Renal pelvis (tissue), 4 donors: ENCODE data around the gene CCT7. TPM values are rescaled to one million over a fixed set of nuclear protein-coding genes. Genes with fewer than 3 reads are reported as not detected.

Experiments used
- DNase-seq: peaks from one replicate; pipeline ENCODE4 v3.0.0-alpha.2; 2013
- polyA plus RNA-seq, 3 donors: library from polyadenylated mRNA; unstranded; fragments of 120-200 nt; gene quantifications; one replicate each; pipeline ENCODE4 v1.2.1, GENCODE V29; 2013; ENCODE audit not compliant: insufficient read length in 3 of 3

CCT7 gene
- polyA plus RNA-seq, 3 donors: 247 to 268 (median 249) TPM

DNA sequence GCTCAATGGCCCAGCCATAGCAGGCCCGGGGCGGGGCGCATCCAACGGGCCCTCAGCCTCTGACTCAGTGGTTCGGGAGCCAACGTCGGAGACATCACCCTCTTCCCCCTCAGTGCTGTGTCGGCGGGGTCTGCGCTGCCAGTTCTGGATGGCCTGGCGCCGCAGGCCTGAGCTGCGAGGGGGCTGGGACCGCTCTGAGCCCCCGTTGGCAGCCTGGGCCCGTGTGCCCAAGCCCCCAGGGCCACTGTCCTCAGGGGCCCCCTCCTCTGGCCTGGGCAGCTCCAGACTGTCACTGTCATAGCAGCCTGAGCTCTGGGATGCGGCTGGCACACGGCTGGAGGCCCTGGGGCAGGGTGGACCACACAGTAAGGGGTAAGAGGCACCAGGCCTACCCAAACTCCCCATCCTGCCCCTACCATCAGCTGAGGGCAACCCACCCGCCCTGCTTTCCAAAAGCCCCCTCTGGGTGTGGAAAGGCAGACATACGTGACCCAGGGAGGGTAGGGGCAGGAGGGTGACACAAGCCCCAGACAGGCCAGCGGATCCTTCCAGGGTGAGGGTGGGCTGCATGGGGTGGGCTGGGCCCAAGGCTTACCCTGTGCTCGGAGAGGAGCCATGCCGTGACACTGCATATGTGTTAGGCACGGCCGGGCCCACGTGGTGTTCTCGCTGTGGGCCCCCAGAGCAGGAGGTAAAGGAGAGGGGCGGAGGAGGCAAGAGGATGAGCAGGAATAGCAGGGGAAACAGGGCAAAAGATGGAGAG is 31.4 kb downstream of the CCT7 start:
- no peak for DNase-seq

DNA sequence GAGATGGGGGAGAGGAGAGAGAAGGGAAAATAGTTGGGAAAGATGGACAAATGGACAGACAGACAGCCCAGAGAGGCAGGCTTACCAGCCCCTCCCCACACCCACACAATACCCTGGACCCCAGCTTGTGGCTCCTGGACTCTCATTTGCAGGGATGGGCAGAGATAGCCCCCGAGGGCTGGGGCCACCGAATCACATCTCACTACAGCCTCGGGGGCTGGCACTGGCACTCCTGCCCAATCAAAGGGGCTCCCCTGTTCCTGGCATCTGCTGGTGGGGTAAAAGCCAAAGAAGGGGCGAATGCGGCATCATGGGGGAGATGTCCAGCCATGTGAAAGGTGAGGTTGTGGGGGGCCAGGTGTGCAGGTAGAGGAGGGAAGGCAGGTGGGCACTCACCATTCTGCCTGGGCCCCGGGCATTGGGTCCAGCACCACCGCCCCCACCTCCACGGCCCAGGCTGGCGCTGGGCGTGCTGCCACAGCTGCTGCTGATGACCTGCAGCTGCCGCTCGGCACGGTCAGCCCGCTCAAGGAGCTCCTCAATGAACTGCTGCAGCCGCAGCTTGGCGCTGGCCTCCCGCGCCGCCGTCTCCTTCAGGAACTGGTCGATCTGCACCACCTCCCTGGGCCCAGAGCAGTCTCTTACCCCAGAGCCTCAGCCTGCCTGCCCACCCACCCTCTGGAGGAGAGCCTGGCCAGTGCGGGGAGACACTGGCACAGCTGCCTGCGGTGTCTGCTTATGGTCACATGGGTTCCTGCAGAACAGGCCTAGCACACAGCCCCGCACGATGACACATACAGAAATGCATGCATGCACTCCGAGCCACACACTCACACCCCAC is 32.2 kb downstream of the CCT7 start:
- DNase-seq: no peak

DNA sequence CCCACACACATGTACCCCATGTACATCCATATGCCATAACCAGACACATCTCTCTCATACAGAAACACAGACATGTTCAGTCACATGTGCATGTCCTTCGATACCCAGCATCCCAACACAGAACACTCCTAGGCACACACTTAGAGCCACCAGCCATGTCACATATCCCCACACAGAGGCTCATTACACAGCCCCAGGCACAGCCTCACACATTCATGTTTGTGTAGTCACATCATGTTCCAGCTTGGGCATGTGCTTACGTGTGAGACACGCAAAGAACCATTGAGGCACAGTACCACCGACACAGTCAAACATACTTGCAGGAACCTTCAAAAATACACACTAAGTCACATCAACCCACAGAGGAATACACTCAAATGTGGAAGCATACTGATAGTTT is 32.9 kb downstream of the CCT7 start:
- no peak for DNase-seq

DNA sequence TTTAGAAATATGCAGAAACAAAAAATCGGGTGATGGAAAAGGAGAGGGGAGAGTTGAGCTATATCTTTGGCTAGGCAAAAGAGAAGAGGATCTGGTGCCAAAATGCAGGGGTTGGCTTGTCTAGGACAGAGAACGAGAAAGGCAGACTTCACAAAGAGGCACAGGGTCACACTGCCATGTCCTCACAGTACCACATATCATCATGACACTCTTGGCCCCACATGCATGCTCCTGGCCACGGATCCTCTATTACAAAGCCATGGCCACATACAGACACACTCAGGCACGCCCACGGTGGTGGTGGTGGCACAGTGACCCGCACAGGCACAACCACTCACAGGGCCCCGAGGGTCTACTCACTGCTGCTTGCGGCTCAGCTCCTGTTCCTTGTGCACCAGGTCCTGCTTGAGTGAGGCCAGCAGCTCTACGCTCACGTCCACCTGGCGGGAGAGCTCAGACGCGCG is 34.3 kb downstream of the CCT7 start:
- DNase-seq: no peak

DNA sequence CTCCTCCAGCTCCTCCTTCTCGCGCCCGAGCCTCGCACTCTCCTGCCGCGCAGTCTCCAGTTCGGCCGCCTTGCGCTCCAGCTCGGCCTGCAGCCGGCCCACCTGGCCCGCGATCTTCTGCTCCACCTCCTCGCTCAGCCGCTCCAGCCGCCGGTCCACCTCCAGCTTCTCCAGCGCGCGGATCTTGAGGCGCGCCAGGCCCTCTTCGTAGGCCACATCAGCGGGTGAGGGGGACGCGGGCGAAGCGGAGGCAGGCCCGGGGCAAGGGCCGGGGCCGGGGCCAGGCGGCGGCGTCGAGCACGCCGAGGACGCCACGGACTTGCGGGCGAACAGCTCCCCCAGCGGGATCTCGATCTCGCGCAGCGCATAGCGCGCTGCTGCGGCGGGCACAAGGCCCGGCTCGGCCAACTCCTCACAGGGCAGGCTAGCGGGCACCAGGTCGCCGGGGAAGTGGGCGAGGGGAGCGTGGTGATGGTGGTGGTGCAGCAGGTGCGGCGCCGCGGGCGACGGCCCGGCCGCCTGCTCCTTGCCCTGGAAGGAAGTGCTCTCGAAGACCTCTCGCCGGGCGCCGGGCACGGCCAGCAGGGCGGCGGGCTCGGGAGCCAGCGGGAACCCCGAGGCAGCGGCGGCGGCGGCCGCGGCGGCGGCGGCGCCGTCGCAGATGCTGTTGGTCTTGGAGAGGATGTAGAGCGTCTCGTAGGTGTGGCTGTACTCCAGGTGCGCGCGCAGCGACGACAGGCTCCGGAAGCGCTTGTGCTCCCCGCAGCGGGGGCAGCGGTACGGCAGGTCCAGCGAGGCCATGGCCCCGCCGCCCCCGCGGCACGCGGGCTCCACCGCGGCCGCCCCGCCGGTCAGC is 35.0 kb downstream of the CCT7 start:
- peak; percentile 30 for DNase-seq

DNA sequence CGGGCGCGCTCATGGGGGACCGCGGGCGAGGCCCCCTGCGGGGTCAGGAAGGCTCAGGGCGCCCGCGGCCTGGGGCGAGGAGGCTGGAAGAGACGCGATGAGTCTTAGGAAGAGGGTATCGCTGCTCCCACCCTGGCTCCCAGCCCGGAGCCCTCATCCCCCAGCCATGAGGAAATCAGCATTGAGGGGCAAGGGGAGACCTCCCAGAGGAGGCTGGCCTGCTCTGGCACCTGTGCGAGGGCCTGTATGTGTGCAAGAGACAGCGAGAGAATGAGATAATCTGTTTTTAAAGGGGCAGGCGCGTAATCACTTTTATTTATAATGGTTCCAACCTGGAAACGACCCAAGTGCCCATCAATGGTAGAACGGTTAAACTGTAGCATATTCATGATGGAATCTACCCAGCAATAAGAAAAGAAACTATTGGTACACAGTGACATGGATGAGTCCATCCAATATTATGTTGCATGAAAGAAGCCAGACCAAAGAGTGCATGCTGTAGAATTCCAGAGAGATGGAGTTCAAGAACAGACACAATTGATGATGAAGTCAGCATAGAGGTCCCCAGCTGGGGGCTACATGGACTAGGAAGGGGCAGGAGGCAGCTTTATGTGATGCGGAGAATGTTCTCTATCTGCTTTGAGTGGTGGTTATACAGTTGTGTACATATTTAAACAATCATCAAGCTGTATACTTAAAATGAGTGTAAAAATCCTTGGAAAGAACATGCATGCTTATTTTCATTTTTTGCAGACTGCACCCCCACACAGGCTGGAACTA is 35.8 kb downstream of the CCT7 start:
- DNase-seq: no peak

DNA sequence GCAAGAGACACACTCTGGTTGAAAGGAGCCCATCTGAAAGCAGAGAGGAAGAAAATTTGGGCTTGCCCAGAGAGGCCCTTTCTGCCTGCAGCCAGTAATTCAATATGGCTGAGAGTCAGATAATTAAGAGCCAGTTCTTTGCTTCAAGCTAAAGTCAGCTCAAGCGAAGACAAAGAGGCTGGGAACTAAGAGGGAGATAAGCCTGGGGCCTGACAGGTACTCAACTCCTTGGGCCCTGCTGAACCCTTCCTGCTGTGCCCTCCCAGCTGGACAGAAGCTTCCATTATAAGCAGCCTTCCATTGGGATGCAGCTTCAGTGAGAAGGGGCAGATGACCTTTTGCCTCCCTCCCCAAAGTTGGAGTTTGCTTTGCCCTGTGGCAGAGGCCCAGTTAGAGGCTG is 38.2 kb downstream of the CCT7 start:
- no peak for DNase-seq

DNA sequence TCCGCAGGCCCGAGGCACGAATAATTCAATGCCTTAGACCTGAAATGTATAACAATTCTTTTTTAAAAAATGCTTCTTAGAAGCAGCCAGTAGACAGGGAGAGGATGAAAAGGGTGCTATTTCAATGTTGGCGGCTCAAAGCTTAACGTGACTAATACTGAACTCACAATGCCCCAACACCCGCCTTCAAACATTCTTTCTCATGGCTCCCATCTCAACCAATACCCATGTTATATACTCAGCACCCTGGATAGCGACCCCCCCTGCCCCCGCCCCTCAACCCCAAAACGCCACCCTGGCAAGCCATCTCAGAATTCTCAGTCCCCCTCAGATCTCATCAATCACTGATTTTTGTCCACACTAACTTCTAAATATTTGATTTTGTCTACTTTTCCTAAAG is 45.7 kb downstream of the CCT7 start:
- DNase-seq: no peak

DNA sequence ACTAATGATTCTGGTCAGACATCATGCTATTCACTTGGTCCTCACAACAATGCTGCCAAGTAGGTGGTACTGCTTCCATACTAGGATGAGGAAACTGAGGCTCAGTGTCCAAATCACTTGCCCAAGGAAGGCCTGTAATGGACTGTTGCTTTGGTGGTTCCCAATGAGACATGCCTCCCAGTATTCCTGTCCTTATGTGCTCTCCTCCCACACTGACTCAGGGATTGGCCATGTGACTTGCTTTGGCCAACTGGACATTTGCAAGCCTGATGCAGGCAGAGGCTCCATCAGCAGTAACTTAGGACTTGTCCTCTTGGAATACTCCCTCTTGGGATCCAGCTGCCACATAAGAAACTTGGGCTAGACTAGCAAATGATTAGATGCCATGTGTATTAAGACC is 47.1 kb downstream of the CCT7 start:
- DNase-seq: no peak

DNA sequence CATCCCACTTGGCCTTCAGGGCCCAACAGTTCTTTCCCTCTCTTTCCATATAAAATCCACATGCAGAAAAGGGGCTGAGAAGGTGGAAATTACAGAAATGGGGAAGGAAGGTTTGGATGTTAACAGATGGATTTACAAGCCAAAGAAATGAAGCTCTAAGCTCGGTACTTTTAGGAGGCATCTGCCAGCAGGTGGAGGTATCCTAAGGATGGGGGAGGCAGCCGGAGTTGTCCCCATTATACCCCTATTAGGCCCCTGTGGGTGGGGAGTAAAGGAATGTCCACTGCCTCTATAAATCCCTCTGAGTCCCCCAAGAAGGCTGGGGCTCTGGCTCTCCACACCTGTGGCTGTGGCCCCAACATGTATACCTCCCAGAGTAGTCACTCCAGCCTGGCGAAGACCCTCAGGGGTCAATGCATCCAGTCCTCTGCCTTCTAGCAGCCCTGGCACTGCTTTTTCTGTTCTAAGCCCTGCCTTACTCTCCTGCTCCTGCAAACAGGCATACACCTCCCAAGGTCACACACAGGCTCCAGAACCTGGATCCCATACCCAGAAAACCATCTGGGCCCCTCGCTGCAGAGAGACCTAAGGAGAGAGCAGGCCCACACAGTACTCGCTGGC is 48.9 kb downstream of the CCT7 start:
- DNase-seq: no peak

DNA sequence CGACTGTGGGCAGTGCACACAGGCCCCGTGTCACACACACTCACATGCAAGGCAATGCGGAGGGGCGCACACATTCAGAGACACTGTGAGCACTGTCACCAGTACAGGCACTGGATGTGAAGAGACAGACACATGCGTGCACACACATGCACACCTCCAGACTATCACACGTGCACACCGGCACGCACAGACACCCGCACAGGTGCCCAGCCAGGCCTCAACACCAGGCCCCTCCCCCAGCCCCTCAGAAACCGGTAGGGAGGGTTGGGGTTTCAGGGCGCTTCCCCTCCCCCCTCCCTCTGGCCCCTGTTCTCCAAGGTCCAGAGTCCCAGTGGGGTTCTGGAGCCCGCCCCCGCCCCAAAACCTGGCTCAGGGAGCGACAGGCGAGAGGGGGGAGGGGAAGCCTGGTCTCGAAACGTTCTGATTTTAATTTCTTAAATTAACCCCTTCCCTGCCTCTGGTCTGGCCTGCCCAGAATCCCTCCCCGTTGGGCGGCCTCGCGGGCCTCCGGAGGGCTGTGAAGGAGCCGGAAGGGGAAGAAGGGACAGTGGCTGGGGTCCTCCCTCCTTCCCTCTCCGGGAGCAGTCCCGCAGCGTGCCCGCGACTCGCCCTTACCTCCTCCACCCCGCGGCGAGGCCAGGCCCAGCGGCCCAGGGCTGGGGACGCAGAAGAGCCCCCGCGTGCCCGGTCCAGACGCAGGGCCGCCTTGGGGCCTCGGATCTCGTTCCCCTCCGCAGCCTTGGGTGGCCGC is 49.6 kb downstream of the CCT7 start:
- no peak for DNase-seq

DNA sequence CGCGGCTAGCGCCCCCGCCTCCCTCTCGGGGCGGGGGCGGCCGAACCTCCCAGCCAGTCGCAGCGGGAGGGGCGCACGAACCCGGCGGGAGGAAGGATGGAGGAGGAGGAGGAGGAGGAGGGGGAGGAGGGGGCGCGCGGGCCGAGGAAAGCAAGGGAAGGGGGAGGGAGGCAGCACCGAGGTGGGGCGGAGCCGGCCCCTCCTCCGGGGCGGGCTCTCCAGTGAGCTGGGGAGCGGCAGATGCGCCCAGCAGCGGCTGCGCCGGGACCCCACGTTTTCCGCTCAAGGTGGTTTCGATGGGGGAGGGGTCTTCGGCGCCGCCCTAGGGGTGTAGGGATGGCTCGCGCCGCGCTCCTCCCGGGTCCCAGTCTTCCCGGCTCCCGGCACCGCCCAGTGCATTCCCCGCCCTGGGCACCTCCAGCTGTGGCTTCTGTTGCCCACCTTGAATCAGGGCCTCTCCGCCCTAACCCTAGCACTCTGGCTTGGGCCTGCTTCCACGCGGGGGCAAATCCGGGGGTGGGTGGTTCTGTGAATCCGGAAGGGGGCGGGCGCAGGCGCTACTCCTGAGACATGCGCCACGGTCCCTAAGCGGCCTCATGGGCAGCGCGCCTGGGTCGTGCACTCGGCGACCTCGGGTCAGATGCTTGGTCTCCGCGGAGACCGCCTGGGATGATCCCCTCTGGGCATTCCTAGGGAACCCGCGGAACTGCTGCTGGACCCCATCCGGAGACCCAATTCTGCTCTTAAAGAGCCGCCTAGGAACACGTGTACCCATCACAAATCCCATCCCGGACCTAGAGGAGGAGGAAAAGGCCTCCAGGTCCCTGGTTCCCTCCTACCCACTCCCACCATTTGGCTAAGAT is 50.4 kb downstream of the CCT7 start, which contains the start of gene FBXO41:
FBXO41 (minus strand) TSS at position 183 of the 863 bp plus-strand sequence. CDS start 14,848 bp downstream, outside the sequence.
- DNase-seq: no peak

DNA sequence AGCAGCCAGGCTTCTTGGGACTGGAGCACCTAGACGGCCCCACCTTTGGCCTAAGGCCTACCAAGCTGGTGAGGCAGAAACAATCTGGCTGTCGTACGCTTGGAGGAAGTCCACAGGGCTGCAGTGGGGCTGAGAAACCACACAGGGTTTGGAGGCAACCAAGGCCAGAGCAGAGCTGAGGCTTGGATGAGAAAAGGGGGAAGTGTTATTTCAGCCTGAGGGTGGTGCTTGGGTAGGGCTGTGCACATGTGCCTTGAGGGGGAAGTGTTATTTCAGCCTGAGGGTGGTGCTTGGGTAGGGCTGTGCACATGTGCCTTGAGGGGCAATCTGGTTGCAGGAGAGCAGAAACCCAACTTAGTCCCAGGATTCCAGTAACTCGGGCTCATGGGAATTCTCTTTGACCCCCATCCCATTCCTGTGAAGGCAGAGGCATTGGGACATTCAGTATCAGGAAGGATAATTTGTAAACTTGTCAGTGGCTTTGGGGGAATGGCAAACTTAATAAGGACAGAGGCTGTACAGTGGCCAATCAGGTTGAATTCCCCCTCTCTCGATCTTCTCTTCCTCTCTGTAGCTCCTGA is 51.1 kb downstream of the CCT7 start:
- no peak for DNase-seq

DNA sequence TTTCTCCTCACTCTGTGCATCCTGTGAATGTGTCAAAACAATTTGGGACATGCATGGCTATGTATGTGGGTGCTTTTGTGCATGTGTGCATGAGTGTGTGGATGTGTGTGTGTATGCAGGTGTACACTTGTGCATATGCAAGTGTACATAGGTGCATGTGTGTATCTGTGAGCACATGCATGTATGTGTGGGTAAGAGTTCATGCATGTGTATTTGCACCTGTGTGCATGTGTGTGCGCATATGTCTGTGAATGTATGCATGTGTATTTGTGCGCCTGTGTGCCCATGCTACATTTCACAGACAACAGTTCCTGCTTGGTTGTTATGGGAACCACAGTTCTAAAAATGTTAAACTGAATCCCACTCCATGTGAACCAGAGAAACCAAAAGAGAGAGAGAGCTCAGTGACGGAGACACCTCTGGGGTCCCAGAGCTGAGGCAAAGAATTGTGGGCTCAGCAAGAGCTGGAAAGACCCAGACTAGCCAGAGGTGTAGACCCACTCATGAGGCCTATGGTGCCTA is 52.1 kb downstream of the CCT7 start:
- DNase-seq: no peak

DNA sequence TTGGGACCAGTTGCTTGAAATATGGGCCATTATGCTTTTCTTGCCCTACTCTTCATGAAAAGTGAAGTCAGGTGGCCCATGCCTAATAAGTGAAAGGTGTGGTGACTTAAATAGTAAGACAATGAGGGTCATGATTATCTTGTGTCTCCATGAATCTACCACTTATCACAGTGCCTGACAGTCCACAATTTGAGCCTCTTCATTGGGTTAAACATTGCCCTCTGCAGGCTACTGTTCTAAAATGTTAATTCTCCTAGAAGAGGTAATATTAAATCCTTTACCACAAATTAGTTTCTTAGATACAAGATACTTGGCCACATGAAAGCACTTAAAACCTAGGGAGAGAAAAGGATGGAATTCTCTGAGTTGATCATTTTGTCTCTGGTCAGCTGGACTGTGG is 55.2 kb downstream of the CCT7 start:
- DNase-seq: no peak

DNA sequence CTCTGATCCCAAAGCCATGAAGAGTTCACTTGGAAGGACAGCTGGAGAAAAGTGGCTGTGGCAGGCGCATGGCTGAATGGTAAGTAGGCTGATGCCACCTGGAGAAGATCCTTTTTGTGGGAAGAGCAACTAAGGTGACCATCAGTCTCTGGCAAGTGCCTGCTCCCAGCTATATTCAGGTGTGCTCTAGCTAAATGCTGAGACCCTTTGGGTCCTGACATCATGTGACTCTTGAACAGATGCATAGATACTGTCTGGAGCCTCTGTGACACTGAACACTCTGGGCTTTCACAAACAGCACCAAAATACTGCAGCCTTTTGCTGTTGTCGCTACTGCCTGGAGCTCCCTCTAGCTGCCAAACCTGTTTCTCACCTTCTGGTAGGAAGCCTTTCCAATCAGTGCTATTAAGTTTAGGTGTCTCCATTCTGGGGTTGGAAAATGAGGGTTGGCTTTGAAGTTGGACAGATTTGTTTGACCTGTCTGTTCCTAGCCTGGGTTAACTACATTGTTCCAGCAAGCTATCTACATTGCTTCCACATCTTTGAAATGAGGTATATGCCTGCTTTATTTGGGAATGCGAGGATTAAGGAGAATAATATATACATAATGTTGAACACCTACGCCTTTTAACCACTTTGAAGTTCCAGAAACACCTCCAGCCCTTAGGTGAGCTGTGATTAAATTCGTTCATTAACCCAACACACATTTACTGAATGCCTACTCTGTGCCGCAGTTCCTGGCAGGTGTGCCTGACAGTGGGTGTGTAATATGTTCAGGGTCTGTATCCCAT is 56.1 kb downstream of the CCT7 start:
- DNase-seq: no peak

DNA sequence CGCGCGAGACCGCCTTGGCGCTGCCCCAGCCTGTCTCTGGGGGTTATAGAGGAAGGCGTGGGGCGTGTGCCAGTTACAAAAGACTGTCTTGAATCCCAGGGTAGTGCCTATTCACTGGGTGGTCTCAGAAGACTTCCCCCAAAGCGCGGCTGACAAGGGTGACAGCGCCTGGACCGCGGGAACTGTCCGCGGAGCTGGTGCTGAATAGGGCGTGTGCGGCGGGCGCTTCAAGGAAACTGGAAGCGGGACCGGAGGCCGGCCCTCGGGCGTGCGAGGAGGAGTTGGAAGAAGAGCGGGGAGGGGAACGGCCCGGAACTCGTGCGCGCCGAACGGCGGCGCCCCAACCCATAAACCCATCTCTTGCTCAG is 57.0 kb downstream of the CCT7 start:
- DNase-seq: peak; percentile 81
